Measurements from ENCODE around the gene ASL. TPM values are rescaled to one million over a fixed set of nuclear protein-coding genes. Genes with fewer than 3 reads are reported as not detected.
"Not testable (repeated sequence)": the region's sequence is repeated elsewhere in the genome, so short reads cannot be mapped to it uniquely, and the experiment has no call there.

Gene ASL
- total RNA-seq, 1 donor from 2014 or later = 7.3 TPM

DNA sequence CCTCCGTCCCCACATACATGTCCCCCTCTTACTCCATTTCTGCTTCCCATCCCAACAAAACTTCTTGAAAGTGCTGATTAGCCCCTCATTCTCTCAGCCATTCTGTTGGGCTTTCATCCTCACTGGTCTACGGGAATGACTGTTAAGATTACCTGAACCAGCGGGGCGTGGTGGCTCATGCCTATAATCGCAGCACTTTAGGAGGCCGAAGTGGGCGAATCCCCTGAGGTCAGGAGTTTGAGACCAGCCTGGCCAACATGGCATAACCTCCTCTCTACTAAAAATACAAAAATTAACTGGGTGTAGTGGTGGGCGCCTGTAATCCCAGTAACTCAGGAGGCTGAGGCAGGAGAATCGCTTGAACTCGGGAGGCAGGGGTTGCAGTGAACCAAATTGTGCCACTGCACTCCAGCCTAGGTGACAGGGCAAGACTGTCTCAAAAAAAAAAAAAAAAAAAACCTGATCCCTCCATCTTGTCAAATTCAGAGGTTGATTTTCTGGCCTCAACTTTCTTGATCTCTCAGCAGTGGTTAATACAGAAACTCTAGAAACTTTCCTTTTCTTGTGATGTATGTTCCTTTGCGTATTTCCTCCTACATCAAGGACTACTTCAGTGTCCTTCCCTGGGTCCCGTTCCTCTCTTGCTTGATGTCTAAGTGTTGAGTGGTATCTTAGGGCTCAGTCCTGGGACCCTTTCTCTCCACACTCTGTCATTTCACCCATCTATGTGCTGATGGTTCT is 41.2 kb downstream of the ASL start:
- not testable (repeated sequence) for H3K27ac ChIP-seq (ENCODE audit: low read depth, low read length); H3K9me3 ChIP-seq (ENCODE audit: control insufficient read depth in 3 of 3, low read length in 3 of 3); H3K27me3 ChIP-seq (ENCODE audit: control insufficient read depth in 3 of 3, insufficient read depth in 3 of 3, low read length in 3 of 3); H3K9ac ChIP-seq (ENCODE audit: low read depth in 1 of 3, low read length in 3 of 3); H3K4me3 ChIP-seq (ENCODE audit: low read length in 3 of 3); H3K36me3 ChIP-seq (ENCODE audit: control insufficient read depth in 3 of 3, insufficient read depth in 3 of 3, low read length in 3 of 3)
- H3K4me1 ChIP-seq (ENCODE audit: control insufficient read depth in 3 of 3, insufficient read depth in 3 of 3, low read length in 3 of 3) = peaks cover 22 to 34% (median 22%) of the 10 kb centered on the region in 3 donors

DNA sequence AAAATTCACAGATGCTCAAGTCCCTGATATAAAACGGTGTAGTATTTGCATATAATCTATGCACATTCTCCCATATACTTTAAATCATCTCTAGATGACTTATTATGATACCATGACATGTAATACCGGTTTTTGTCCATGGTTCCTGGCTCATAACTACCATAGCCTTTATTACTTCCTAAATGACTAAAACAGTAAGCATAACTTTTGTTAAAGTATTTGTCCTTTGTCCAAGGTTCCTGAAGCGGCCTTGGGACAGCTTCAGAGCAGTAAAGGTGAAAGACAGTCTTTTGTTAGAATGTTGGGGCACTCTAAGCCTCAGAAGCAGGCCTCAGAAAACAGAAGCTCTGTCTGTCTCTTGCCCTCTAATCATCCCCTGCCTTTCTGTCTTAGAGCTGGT is 43.0 kb downstream of the ASL start:
- no peak overlapping the region for H3K4me3 ChIP-seq (ENCODE audit: low read length in 3 of 3)
- no peak overlapping the region for H3K9ac ChIP-seq (ENCODE audit: low read depth in 1 of 3, low read length in 3 of 3)
- peaks cover 0 to 5% (median 2%) of the 10 kb centered on the region in 3 donors for H3K36me3 ChIP-seq (ENCODE audit: control insufficient read depth in 3 of 3, insufficient read depth in 3 of 3, low read length in 3 of 3)
- no peaks in the 10 kb centered on the region for H3K9me3 ChIP-seq (ENCODE audit: control insufficient read depth in 3 of 3, low read length in 3 of 3)
- H3K4me1 ChIP-seq (ENCODE audit: control insufficient read depth in 3 of 3, insufficient read depth in 3 of 3, low read length in 3 of 3) = peaks cover 22 to 35% (median 25%) of the 10 kb centered on the region in 3 donors
- H3K27me3 ChIP-seq (ENCODE audit: control insufficient read depth in 3 of 3, insufficient read depth in 3 of 3, low read length in 3 of 3) = no peaks in the 10 kb centered on the region
- no peak overlapping the region for H3K27ac ChIP-seq (ENCODE audit: low read depth, low read length)

DNA sequence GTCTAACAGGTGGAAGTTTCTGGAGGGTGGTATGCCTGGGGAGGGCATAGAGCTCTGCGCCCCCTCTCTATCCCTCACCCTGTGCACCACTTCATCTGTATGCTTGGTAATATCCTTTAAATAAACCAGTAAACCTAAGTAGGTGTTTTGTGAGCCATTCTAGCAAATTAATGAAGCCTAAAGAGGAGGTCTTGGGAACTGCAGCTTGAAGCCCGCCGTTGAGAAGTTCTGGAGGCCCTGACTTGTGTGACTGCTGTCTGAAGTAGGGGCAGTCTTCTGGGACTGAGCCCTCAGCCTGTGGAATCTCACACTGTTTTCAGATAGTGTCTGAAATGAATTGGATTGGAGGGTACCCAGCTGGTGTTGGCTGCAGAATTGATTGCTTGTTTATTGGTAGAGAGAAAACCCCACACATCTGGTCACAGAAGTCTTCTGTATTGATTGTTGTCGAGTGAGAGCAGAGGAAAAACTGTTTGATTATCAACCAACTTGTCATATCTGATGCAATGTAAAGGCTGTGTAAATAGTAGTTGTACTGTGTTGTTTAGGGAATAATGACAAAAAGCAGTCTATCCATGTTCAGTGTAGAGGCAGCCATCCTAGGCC is 43.7 kb downstream of the ASL start:
- H3K36me3 ChIP-seq (ENCODE audit: control insufficient read depth in 3 of 3, insufficient read depth in 3 of 3, low read length in 3 of 3) = peaks cover 0 to 5% (median 2%) of the 10 kb centered on the region in 3 donors
- H3K27me3 ChIP-seq (ENCODE audit: control insufficient read depth in 3 of 3, insufficient read depth in 3 of 3, low read length in 3 of 3) = no peaks in the 10 kb centered on the region
- peaks cover 22 to 38% (median 25%) of the 10 kb centered on the region in 3 donors for H3K4me1 ChIP-seq (ENCODE audit: control insufficient read depth in 3 of 3, insufficient read depth in 3 of 3, low read length in 3 of 3)
- no peaks in the 10 kb centered on the region for H3K9me3 ChIP-seq (ENCODE audit: control insufficient read depth in 3 of 3, low read length in 3 of 3)
- H3K4me3 ChIP-seq (ENCODE audit: low read length in 3 of 3) = no peak overlapping the region
- H3K27ac ChIP-seq (ENCODE audit: low read depth, low read length) = no peak overlapping the region
- H3K9ac ChIP-seq (ENCODE audit: low read depth in 1 of 3, low read length in 3 of 3) = peak overlapping the region in 2 of 3 donors; percentile 43 to 45

DNA sequence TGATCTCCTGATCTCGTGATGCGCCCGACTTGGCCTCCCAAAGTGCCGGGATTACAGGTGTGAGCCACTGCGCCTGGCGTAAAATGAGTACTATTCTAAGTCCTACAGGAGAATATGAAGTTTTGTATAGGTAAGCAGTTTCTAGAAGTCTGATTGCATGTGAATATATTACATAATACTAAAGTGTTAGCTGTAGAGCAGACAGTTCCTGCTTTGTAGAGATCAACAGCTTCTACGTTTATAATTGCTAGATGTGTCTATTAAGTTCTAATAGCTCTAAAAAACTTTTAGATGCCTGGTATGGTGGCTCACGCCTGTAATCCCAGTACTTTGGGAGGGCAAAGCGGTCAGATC is 47.5 kb downstream of the ASL start:
- Histone ChIP-seq H3K9ac (ENCODE audit: low read depth in 1 of 3, low read length in 3 of 3) (no peak overlapping the region), H3K27ac (ENCODE audit: low read depth, low read length) (no peak overlapping the region), H3K9me3 (ENCODE audit: control insufficient read depth in 3 of 3, low read length in 3 of 3) (no peaks in the 10 kb centered on the region), H3K4me1 (ENCODE audit: control insufficient read depth in 3 of 3, insufficient read depth in 3 of 3, low read length in 3 of 3) (peaks cover 16 to 44% (median 29%) of the 10 kb centered on the region in 3 donors), H3K4me3 (ENCODE audit: low read length in 3 of 3) (no peak overlapping the region), H3K36me3 (ENCODE audit: control insufficient read depth in 3 of 3, insufficient read depth in 3 of 3, low read length in 3 of 3) (peaks cover 0 to 5% (median 0%) of the 10 kb centered on the region in 3 donors), H3K27me3 (ENCODE audit: control insufficient read depth in 3 of 3, insufficient read depth in 3 of 3, low read length in 3 of 3) (no peaks in the 10 kb centered on the region)

- Histone ChIP-seq H3K4me1 (ENCODE audit: control insufficient read depth in 3 of 3, insufficient read depth in 3 of 3, low read length in 3 of 3) (peaks cover 8 to 33% (median 21%) of the 10 kb centered on the region in 3 donors), H3K27ac (ENCODE audit: low read depth, low read length) (peak overlapping the region; percentile 28)
Observed at GRCh38 chr7:66124569-66124861, 48.9 kb downstream of the ASL start.

DNA sequence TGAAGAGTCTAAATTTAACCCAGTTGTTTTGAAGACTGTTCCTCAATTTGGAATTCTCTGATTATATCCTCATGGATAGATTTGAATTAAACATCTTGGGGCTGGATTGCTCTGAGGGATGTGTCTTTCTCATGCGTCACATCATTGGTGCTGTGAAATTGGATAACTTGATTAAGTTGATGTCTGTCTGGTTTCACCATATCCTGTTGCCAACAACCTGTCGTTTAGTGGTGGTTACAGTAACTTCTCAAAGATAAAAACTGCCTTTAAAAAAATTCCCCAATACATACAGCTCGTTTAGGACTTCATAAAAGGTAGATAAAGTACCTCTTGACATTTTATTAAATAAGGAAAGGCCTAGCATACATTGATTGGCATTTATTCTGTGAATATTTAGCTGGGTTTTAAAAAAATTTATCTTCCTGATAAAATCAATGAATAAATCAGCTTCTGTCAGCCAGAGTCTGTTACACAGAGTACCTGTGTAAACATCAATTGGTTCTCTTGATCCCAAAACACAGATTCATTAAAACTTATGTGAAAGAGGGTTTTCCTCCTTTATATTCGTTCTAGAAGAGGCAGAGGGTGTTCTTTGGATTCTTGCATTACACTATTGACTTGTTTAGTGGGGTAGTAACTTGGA is 49.6 kb downstream of the ASL start:
- Histone ChIP-seq H3K27ac (ENCODE audit: low read depth, low read length) (peak overlapping the region; percentile 28), H3K36me3 (ENCODE audit: control insufficient read depth in 3 of 3, insufficient read depth in 3 of 3, low read length in 3 of 3) (peaks cover 0 to 5% (median 0%) of the 10 kb centered on the region in 3 donors), H3K4me3 (ENCODE audit: low read length in 3 of 3) (peak overlapping the region in 2 of 3 donors; percentile 6 to 37), H3K27me3 (ENCODE audit: control insufficient read depth in 3 of 3, insufficient read depth in 3 of 3, low read length in 3 of 3) (no peaks in the 10 kb centered on the region), H3K9ac (ENCODE audit: low read depth in 1 of 3, low read length in 3 of 3) (peak overlapping the region in 1 of 3 donors; percentile 15), H3K4me1 (ENCODE audit: control insufficient read depth in 3 of 3, insufficient read depth in 3 of 3, low read length in 3 of 3) (peaks cover 8 to 32% (median 21%) of the 10 kb centered on the region in 3 donors), H3K9me3 (ENCODE audit: control insufficient read depth in 3 of 3, low read length in 3 of 3) (no peaks in the 10 kb centered on the region)

More at GRCh38 chr7:66124569-66124861, 48.9 kb downstream of the ASL start:
- H3K9me3 ChIP-seq (ENCODE audit: control insufficient read depth in 3 of 3, low read length in 3 of 3); H3K27me3 ChIP-seq (ENCODE audit: control insufficient read depth in 3 of 3, insufficient read depth in 3 of 3, low read length in 3 of 3); H3K36me3 ChIP-seq (ENCODE audit: control insufficient read depth in 3 of 3, insufficient read depth in 3 of 3, low read length in 3 of 3); H3K9ac ChIP-seq (ENCODE audit: low read depth in 1 of 3, low read length in 3 of 3): not testable (repeated sequence)
- peak overlapping the region in 1 of 3 donors; percentile 37 for H3K4me3 ChIP-seq (ENCODE audit: low read length in 3 of 3)

DNA sequence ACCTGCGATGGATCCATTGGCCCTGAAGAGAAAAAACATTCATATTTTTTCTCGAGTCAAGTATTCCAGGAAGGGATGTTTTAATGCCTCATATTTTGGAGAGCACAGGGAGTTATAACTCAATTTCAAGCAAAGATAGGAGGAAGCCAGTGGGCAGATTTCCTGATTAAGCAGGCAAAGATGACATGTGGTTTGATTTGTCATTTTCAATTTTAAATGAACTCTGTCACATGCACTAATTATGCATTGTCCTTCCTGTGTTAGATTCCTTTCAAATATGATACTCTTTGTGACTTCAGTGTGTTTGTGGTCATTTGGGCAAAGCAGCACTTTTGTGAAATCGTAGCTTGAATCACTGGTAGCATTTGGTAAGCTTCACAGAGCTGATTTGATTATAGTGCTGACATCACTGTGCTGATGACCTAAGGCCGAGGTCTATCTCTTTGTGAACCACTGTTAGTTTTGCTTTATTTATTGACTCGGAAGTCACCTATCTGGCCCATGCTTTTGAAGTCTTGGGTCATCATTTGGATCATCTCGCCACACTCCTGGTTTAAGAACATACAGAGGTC is 50.2 kb downstream of the ASL start:
- peaks cover 8 to 32% (median 21%) of the 10 kb centered on the region in 3 donors for H3K4me1 ChIP-seq (ENCODE audit: control insufficient read depth in 3 of 3, insufficient read depth in 3 of 3, low read length in 3 of 3)
- peak overlapping the region in 1 of 3 donors; percentile 31 for H3K4me3 ChIP-seq (ENCODE audit: low read length in 3 of 3)

DNA sequence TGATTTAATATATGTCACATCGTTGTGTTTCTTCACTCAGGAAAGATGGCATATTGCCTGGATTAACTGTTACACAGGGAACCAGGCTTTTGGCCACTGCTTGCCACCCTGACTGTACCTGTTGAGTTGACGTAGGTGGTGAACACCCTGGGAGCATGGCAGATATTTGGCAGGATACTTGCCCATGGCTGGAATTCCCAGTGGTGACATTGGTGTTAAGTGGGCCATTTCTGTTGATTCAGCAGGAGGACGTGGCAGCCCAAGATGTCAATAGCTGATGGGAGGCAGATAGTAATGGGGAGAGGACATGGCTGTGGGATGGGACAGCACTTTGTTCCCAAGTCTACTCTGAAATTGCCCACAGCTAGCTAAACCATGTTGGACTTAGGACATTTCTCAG is 51.6 kb downstream of the ASL start:
- H3K27me3 ChIP-seq (ENCODE audit: control insufficient read depth in 3 of 3, insufficient read depth in 3 of 3, low read length in 3 of 3); H3K4me3 ChIP-seq (ENCODE audit: low read length in 3 of 3); H3K9me3 ChIP-seq (ENCODE audit: control insufficient read depth in 3 of 3, low read length in 3 of 3); H3K9ac ChIP-seq (ENCODE audit: low read depth in 1 of 3, low read length in 3 of 3); H3K27ac ChIP-seq (ENCODE audit: low read depth, low read length): not testable (repeated sequence)
- Histone ChIP-seq H3K36me3 (ENCODE audit: control insufficient read depth in 3 of 3, insufficient read depth in 3 of 3, low read length in 3 of 3) (peaks cover 9 to 13% (median 9%) of the 10 kb centered on the region in 3 donors), H3K4me1 (ENCODE audit: control insufficient read depth in 3 of 3, insufficient read depth in 3 of 3, low read length in 3 of 3) (peaks cover 8 to 29% (median 21%) of the 10 kb centered on the region in 3 donors)

More for the DNA sequence above, 50.2 kb downstream of the ASL start:
- not testable (repeated sequence) for H3K36me3 ChIP-seq (ENCODE audit: control insufficient read depth in 3 of 3, insufficient read depth in 3 of 3, low read length in 3 of 3); H3K9ac ChIP-seq (ENCODE audit: low read depth in 1 of 3, low read length in 3 of 3); H3K27me3 ChIP-seq (ENCODE audit: control insufficient read depth in 3 of 3, insufficient read depth in 3 of 3, low read length in 3 of 3); H3K9me3 ChIP-seq (ENCODE audit: control insufficient read depth in 3 of 3, low read length in 3 of 3)
- H3K27ac ChIP-seq (ENCODE audit: low read depth, low read length) = peak overlapping the region; percentile 28

GRCh38 chr7:66138994-66139752 is 63.6 kb downstream of the ASL start:
- Histone ChIP-seq H3K27me3 (ENCODE audit: control insufficient read depth in 3 of 3, insufficient read depth in 3 of 3, low read length in 3 of 3) (no peaks in the 10 kb centered on the region), H3K9ac (ENCODE audit: low read depth in 1 of 3, low read length in 3 of 3) (no peak overlapping the region), H3K4me1 (ENCODE audit: control insufficient read depth in 3 of 3, insufficient read depth in 3 of 3, low read length in 3 of 3) (peaks cover 0 to 16% (median 9%) of the 10 kb centered on the region in 3 donors), H3K36me3 (ENCODE audit: control insufficient read depth in 3 of 3, insufficient read depth in 3 of 3, low read length in 3 of 3) (peaks cover 18 to 49% (median 34%) of the 10 kb centered on the region in 3 donors), H3K9me3 (ENCODE audit: control insufficient read depth in 3 of 3, low read length in 3 of 3) (no peaks in the 10 kb centered on the region), H3K4me3 (ENCODE audit: low read length in 3 of 3) (no peak overlapping the region), H3K27ac (ENCODE audit: low read depth, low read length) (no peak overlapping the region)

Measured in skeletal muscle tissue (tissue), 4 donors.